HG03558 (cell line): ENCODE results near the gene RNF220.

Experiments used
- ATAC-seq: cut with Tn5 transposase; IDR thresholded peaks from one replicate; pipeline ENCODE4 v1.9.1; 2021; ENCODE audit warnings: moderate number of reproducible peaks; ENCODE audit not compliant: unreplicated experiment; ENCODE audit errors: extremely low read depth

Gene RNF220

GRCh38 chr1:44405031-44405797 lies at the start of gene RNF220:
Gene RNF220 (plus strand): TSS chr1:44405255.
- ATAC-seq = no peak

- ATAC-seq = no peak
Measured at GRCh38 chr1:44355582-44356305, 49.3 kb upstream of the RNF220 start.

GRCh38 chr1:44357710-44358109 lies 47.3 kb upstream of the RNF220 start:
- ATAC-seq = no peak

GRCh38 chr1:44359234-44359935 lies 45.7 kb upstream of the RNF220 start:
- ATAC-seq = no peak

GRCh38 chr1:44361478-44361877 lies 43.6 kb upstream of the RNF220 start:
- ATAC-seq = no peak

- ATAC-seq = no peak
Measured at GRCh38 chr1:44366371-44366975, 38.6 kb upstream of the RNF220 start.

- no peak for ATAC-seq
Measured at GRCh38 chr1:44367944-44368343, 37.1 kb upstream of the RNF220 start.

- ATAC-seq = no peak
Measured at GRCh38 chr1:44368471-44369151, 36.4 kb upstream of the RNF220 start.

- no peak for ATAC-seq
Measured at GRCh38 chr1:44371206-44371605, 33.8 kb upstream of the RNF220 start.

- ATAC-seq = no peak
Measured at GRCh38 chr1:44375547-44375946, 29.5 kb upstream of the RNF220 start.

- no peak for ATAC-seq
Measured at GRCh38 chr1:44377925-44378784, 26.9 kb upstream of the RNF220 start.

- ATAC-seq = no peak
Measured at GRCh38 chr1:44380666-44381177, 24.3 kb upstream of the RNF220 start.

- ATAC-seq = no peak
Measured at GRCh38 chr1:44388551-44388950, 16.5 kb upstream of the RNF220 start.

GRCh38 chr1:44389437-44389836 lies 15.6 kb upstream of the RNF220 start:
- no peak for ATAC-seq

- no peak for ATAC-seq
Measured at GRCh38 chr1:44390277-44390676, 14.8 kb upstream of the RNF220 start.

GRCh38 chr1:44401256-44402228 lies 3.5 kb upstream of the RNF220 start:
- no peak for ATAC-seq

GRCh38 chr1:44405798-44406736 lies 1.0 kb downstream of the RNF220 start:
- ATAC-seq = no peak
